Effector CD8-positive, alpha-beta T cell (primary cell): Measurements from ENCODE around the gene RAP1B.
A peak's percentile ranks its signal among the peaks of the same experiment; 100 is the strongest.

Experiments used
- DNase-seq: peaks from one replicate; lab custom pipeline; 2025; lab: John Stamatoyannopoulos, UW

RAP1B gene

DNA sequence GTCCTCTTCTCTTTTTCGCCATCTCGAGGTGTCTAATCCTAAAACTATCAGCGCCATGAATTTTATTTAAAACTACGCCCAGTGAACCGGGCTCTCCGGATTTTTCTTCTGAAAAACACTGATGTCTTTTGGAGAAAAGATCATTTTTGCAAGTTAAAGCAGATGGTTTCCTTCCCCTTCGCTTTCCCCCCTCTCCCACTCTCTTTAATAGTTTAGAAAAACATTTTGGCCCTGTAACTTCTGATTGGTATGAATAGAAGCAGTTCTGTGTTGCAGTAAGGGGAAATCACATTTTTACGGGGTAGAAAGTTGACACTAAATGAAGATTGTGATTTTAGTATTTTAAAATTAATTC lies 1.1 kb downstream of the RAP1B start:
- DNase-seq, result no peak

DNA sequence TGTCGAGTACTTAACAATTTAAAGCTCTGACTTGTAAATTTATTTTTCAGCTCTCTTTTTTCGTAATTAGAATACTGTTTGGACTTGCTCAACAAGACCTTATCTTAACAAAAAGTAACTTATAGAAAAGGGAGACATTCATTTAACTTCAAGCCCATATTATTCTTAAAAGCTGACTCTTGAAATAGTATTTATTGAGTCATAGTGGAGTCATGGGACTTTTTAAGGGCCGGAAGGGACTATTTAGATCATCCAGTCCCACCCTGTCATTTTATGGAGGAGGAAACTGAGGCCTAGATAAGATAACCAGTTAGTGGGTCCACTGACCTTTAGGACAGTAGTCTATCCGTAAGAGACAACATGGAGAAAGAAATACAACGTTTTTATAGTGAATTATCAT lies 1.5 kb downstream of the RAP1B start:
- no peak for DNase-seq

DNA sequence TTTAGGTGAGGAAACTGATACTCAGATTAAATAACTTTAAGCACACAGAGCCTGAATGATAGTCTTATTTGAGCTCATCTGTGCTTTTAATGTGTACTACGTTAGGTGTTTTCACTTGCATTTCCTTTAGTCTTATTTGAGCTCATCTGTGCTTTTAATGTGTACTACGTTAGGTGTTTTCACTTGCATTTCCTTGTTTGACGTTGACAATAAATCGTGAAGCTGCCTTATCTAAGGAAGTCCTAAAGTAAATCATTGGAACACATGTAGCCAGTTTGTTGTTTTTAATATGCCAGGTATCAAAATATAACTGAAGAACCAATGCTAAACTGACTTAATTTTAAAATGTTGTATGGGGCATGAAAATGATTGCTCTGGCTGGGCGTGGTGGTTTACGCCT lies 2.0 kb downstream of the RAP1B start:
- DNase-seq, result no peak

DNA sequence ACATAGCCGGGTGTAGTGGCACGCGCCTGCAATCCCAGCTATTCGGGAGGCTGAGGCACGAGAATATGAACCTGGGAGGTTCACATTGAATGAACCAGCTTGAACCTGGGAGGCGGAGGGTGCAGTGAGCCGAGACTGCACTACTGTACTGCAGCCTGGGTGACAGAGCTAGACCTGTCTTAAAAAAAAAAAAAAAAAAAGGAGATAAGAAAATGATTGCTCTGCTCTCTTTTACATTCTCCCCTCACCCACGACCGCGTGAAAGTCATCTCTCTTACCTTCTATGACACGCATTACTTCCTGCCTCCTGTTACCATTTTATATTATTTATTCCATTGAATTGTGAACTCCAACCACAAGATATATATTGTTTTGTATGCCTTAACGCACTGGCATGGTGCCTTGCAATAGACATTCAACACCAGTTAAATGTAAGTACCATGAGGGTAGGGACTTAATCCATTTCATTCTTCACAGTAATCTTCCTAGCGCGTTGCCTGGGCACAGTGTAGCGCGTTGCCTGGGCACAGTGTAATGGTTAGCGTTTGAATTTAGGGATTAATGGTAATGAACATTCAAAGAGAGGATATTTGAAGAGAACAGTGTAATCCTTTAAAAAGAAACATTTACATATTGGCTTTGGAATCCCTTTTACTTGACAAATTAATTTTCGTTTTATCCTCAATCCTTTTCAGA lies 2.7 kb downstream of the RAP1B start:
- peak; percentile 14 for DNase-seq

DNA sequence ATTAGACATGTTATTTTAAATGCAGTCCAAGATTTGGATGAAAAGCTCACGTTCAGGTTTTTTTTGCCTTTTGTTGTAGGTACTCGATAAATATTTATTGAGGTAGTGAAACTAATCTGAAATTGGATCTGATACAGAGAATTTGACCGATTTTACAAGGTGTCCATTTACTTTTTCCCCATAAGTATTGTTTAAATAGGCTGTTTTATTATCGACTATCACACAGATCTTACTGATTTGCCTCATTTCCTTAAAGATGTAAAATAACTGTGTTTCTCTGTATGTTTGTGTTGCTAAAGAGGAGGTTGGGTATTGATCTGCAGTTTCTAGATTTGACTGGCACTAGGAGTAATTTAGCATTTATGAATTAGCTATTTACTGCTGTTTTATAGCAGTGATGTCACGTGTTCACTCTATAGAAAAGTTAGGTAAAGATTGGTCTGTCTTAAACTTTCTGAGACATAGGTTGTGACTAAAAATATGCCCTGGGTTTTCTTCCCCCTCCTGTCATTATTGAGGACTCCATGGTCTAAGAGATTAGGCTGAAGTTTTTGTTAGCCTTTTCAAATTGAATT lies 3.5 kb downstream of the RAP1B start:
- no peak for DNase-seq

DNA sequence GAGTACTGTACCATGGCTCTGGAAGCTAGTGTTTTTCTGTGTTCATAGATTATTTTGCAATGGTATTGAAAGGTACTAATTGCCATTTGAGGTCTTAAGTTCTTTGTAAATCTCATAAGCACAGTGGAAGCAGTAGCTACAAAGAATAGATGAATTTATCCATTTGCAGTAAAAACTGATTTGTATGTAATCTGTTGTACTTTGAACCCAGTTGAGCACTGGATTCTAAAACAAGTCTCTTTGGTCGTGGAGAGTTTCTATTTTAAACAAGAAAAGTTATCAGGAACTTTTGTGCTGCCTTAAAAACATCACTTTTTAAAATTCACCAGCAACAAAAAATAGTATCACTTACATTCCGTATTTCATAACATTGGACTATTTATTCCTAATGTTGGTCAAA lies 4.1 kb downstream of the RAP1B start:
- no peak for DNase-seq

DNA sequence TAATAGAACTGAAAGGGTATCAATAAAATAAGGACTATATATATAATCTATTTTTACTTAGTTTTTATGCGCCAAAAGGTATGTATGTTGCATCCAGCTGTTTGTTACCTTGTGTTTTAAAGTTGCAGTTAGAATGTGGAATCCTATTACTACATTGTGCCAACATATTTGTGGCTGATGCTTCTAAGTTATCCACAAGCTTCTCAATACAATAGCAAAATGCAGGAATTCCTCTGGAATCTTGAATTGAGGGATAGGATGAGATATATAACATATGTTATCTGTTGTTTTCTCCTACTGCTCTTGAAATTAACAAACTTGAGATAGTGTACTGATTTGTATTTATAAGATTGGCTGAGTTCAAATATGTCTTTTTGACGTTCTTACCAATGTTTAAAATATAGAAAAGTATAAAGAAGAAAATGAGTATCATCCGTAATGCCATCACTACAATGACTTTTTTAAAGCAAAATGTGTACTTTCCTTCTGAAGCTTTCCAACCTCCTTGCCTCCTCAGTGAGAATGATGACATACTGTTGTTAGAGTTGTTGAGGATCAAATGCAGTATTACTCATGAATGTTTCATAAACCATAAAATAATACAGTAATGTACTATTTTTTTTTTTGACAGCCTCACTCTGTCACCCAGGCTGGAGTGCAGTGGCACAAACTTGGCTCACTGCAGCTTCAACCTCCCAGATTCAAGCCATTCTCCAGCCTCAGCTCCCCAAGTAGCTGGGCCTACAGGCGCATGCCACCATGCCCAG lies 6.6 kb downstream of the RAP1B start:
- no peak for DNase-seq

DNA sequence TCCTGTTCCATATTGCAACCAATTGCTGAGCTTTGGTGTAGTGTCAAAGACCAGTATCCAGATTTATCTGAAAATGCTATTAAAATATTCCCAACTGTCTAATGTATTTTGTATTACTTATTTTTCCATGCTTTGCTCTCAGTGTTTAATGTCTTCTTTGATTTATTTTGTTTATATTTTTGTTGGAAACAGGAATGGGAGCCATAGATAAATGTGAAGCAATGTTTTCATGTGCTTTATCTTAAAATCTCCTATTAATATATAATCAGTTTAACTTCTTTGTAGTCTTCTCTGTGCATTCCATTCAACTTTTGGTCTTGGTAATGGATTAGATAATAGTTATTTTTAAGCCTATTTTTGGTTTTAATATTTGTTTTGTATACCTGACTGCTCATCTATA lies 8.8 kb downstream of the RAP1B start:
- DNase-seq, result no peak

DNA sequence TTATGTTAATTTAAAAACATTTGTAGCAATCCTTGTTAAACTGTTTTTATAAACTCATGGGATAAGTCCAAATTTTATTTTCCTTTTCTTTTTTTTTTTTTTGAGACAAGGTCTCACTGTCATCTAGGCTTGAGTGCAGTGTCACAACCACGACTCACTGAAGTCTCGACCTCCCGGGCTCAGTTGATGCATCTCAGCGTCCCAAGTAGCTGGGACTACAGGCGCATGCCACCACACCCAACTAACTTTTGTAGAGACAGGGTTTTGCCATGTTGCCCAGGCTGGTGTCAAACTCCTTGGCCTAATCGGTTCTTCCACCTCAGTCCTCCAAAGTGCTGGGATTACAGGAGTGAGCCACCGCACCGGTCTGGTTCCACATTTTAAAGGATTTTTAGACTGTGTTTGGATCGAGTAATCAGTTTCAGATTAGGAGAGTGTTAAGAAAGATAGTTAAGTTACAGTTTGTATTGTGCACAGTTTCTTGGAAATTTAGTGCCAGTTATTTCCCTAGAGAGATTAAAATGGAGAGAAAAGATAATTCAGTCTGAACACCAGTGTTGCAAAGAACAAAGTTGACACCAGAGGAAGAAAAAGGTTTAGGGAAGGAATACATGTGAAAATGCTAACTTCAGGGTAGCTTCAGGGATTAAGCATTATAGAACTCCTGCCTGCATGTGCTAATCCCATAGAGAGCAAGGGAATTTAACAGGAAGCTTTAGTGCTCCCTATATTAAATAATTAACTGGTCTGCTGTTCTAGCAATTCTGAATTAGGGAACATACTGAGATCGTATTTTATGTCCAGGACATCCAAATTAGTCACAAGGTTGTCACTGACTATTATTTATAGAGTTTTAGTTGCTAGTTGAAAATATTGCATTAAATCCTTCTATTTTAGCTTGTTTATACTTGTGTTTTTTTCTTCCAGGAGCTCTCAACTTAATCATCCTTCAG lies 10.1 kb downstream of the RAP1B start:
- DNase-seq, result no peak

DNA sequence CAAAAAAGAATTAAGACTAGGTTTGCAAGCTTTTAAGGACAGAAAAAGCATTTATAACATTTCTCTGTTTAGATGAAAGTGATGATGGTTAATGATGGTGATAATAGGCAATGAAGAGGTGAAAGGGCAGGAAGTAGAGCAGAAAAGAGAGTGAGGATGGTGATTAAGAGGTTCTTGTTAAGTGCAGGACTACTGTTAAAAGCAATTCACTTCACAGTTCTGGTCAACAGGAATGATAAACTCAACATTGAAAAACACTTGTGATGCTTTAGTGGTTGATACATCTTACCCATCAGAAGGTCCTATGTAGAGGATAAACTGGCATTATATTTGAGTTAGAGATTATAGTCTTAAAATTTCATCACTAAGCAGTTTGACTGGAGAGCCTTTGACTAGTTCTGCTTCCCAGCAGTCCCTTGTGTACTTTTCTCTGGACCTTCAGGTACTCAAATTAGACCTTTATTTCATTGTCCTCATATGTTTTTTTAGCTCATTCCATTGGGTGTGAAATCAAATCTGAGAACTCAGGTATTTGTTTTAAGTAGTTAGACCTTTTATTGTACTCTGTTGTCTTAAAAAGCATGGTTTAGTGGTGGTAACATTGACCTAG lies 10.9 kb downstream of the RAP1B start:
- DNase-seq, result no peak

DNA sequence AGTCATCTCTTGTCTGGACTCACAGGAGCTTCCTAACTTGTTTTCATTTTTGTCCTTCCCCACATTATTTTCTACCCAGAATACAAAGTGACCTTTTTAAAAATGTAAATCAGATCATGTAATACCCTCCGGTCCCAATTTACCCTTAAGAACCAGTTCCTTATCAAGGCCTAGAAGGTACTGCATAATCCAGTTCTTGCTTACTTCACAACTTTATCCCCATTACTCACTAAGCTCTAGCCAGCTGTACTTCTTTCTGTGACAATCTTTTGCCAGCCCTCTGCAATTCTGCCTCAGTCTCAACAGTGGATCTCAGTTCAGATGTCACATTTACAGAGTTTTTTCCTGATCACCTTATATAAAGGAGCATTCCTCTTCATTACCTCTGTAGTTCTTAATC lies 11.6 kb downstream of the RAP1B start:
- DNase-seq, result no peak

DNA sequence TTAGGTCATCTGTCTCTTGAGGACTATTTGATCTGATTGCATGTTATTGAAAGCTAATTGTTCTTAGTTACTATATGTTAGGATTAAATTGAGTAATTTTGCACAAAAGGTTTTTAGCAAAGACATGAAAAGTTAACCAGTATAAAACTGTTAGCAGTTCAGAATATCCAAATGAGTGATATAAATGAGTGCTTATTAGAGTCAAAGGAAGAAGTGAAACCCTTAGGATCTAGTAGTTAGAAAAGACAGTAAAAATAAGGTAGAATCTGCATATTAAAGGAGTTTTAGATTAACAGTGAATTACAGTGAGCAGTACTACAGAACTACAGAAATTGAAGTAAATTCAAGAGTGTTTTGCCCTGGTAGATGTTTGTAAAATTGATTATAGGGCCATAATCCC lies 12.4 kb downstream of the RAP1B start:
- DNase-seq, result no peak

DNA sequence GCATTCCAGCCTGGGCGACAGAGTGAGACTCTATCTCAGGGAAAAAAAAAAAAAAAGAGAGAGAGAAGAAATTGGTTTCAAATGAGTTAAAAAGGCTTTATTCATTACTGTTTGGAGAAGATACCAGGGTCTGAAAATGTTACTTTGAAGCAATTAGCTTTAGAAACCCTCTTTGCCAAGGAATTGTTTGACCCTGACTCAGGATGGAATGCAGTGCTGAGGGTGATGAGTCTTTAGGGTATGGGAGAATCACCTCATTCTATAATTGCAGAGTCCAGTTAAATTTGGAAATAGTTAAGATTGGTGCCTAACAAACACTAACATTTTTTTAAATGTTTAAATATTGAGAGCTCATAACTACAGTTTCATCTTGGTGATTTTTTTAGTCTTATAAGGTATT lies 13.3 kb downstream of the RAP1B start:
- DNase-seq, result no peak

DNA sequence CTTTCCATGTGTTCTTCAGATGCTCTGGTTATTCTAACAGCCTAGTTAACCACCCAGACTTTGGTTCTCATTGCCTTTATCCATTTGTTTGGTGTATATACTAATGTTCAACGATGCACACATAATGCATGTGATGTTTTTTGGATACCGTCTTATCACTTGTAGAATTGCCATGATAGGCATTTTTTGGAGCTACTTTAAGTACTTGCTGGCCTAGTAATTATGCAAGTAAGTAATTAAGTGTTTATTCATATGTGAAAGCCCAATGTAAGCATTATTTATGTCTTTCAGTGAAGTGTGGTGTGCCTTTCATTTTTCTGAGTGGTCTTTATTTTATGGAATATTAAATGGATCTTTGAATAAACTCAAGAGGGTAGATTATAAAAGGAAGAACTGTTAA lies 14.2 kb downstream of the RAP1B start:
- DNase-seq, result no peak

DNA sequence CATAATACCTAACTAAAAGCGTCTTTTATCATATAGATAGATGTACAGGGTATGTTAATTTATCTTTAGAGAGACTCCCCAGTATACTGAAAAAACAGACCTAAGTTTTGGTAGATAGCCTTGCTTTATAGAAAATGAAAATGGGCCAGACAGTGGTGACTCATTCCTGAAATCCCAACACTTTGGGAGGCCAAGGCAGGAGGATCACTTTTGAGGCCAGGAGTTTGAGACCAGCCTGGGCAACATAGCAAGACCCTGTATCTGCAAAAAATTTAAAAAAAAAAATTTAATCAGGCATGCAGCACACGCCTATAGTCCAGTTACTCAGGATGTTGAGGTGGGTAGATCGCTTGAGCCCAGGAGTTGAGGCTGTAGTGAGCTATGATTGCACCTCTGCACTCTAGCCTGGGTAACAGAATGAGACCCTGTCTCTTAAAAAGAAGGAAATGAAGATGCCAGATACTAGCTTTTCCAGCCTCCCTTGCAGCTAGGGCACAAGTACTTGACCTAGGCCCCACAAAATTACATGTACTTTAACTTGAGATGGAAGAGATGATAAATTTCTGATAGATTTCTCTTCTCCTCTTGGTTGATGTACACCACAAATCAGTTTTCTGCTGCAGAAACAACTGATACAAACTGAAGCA lies 17.1 kb downstream of the RAP1B start:
- DNase-seq, result no peak

DNA sequence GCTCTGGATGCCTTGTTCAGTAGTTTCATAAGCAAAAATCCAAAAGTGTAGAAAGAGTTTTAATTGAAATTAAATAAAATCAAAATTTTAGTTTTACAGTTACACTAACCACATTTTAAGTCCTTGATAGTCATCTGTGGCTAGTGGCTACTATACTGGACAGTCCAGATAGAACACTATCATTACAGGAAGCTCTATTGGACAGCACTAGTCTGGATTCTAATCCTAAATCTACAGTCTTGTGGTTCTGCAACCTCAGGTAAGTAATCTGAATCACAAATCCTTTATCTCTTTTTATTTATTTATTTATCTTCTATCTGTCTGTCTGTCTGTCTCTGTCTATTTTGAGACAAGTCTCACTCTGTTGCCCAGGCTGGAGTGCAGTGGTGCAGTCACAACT lies 18.0 kb downstream of the RAP1B start:
- DNase-seq, result no peak

DNA sequence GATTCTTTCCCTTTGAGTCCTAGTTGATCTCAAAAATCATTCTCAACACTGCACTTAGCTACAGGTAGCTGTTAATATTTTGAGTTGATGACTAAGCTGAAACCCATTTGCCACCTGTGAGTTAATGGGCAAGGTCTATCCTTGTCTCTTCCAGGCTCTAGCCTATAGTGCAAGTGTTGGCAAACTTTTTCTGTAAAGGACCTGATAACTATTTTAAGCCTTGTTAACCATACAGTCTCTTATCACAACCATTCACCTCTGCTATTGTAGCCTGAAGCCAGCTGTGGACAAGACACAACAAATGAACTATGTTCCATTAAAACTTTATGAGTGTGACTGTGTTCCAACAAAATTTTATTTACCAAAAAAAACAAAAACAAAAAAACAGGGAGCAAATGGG lies 19.4 kb downstream of the RAP1B start:
- no peak for DNase-seq

DNA sequence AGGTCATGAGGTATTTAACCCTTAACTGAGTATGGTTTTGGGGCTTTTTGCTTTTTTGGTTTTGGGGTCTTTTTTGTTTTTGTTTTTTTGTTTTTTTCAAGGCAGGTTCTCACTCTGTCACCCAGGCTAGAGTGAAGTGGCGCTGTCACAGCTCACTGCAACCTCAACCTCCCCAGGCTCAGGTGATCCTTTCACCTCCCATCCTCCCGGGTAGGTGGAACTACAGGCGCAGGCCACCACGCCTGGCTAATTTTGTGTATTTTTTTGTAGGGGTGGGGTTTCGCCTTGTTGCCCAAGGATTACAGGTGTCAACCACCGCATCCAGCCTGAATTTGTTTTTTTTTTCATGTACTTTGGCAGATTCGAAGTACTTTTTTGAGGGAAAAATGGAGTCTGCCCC lies 19.9 kb downstream of the RAP1B start:
- no peak for DNase-seq

DNA sequence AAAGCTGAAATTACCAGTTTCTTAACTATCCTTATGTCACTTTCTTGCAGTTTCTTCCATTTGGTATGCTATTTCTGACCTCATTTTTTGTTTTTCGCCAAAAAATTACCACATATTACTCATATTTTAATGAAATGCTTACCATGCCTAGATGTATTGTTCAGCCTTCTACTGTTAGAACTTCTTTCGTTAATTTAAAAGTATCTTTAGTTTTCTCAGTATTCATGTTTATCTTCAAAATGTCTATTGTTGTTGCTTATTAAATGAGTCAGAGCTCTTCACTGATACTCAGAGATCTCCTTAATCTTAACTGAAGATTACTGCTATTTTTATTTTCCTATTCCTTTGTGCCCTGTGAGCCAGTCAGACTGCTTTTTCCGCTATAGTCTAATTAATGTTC lies 20.5 kb downstream of the RAP1B start:
- DNase-seq, result no peak

DNA sequence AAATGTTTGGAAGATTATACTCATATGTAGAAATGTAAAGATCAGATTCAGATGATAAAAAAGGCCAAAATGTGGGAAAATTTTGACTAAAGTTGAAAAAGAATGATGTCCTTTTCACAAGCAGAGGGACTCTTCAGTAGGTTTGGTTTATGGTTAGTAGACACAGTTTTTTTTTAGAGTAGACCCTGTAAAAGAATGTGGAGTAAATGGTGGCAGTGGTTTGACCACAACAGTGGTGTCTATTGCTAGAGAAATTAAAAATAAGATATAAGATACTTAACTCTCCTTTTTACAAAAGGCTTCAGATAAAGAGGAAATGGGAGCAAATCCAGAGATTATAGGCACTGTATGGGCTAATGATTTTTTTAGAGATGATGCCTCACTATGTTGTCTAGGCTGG lies 21.8 kb downstream of the RAP1B start:
- DNase-seq, result no peak
